Lung (tissue), 12 donors: Measurements from ENCODE around the gene RHBDL2. TPM values are rescaled to one million over a fixed set of nuclear protein-coding genes. Genes with fewer than 3 reads are reported as not detected.

Source experiments
- ATAC-seq: fragments of 200-7000 bp; cut with Tn5 transposase; one replicate; pipeline ENCODE4 v1.9.1; 2020; ENCODE audit warnings: moderate number of reproducible peaks; ENCODE audit not compliant: insufficient read depth, low FRiP score
- DNase-seq, 3 donors: peaks; one replicate each; pipeline ENCODE4 v3.0.0-alpha.2; 2013 to 2017
- H3K27ac ChIP-seq, 2 donors: one replicate each; pipeline ENCODE4 v1.5.1; 2013; ENCODE audit warnings: mild to moderate bottlenecking in 2 of 2, moderate library complexity in 2 of 2, control low read depth in 1 of 2, inconsistent platforms in 1 of 2, low read depth in 1 of 2, low read length in 1 of 2
- H3K27me3 ChIP-seq, 3 donors: one replicate each; pipeline ENCODE4 v1.5.1; 2013; ENCODE audit warnings: low read length in 2 of 3; ENCODE audit not compliant: control insufficient read depth in 3 of 3, insufficient read depth in 3 of 3
- H3K36me3 ChIP-seq, 4 donors: one replicate each; pipeline ENCODE4 v1.5.1; 2013; ENCODE audit warnings: low read length in 4 of 4, mild to moderate bottlenecking in 1 of 4, moderate library complexity in 1 of 4; ENCODE audit not compliant: control insufficient read depth in 4 of 4, insufficient read depth in 4 of 4
- H3K4me1 ChIP-seq, 5 donors: one replicate each; pipeline ENCODE4 v1.5.1; 2013; ENCODE audit warnings: low read length in 5 of 5, mild to moderate bottlenecking in 2 of 5, moderate library complexity in 1 of 5; ENCODE audit not compliant: control insufficient read depth in 5 of 5, insufficient read depth in 5 of 5
- H3K4me3 ChIP-seq: one replicate; pipeline ENCODE4 v1.5.1; 2013; ENCODE audit warnings: mild to moderate bottlenecking, control low read depth, moderate library complexity
- H3K9ac ChIP-seq, 2 donors: one replicate each; pipeline ENCODE4 v1.5.1; 2013; ENCODE audit warnings: low read length in 2 of 2, control low read depth in 1 of 2; ENCODE audit not compliant: insufficient read depth in 1 of 2
- H3K9me3 ChIP-seq, 4 donors: one replicate each; pipeline ENCODE4 v1.5.1; 2013; ENCODE audit warnings: low read length in 3 of 4, mild to moderate bottlenecking in 1 of 4, moderate library complexity in 1 of 4; ENCODE audit not compliant: control insufficient read depth in 4 of 4, insufficient read depth in 3 of 4
- WGBS, 2 donors: extraction: QIAGEN DNeasy Blood & Tissue Kit; methylation state at CpG; one replicate each; pipeline ENCODE4 v1.1.7; 2013; 5-methylcytosine and 5-hydroxymethylcytosine counted together
- polyA plus RNA-seq, 2 donors: library from polyadenylated mRNA; stranded (reverse); fragments of 200-250 nt; gene quantifications; one replicate each; pipeline ENCODE4 v1.2.1, GENCODE V29; 2013
- total RNA-seq, 2 donors: library from RNA; depleted of rRNA in 1 of 2; stranded (reverse); fragments of >200 nt in 1 of 2; gene quantifications; one replicate each; pipeline ENCODE4 v1.2.1, GENCODE V29; 2014 to 2021
- TF ChIP-seq, protein P1 (sequence below): IDR thresholded peaks from 2 replicates; pipeline ENCODE4 v1.5.1; 2012; ENCODE audit warnings: mild to moderate bottlenecking; ENCODE audit errors: control extremely low read depth, extremely low read depth
- donor health status: control.
- donor health status: control.
- donor health status: Bipolar disorder and iron deficiency.
- donor health status: healthy.
- donor health status: DM: yes; HTN: yes; CAD: no.

RHBDL2 gene
- total and polyA plus RNA-seq, 4 donors, result 0.97 to 3.3 (median 1.2) TPM

DNA sequence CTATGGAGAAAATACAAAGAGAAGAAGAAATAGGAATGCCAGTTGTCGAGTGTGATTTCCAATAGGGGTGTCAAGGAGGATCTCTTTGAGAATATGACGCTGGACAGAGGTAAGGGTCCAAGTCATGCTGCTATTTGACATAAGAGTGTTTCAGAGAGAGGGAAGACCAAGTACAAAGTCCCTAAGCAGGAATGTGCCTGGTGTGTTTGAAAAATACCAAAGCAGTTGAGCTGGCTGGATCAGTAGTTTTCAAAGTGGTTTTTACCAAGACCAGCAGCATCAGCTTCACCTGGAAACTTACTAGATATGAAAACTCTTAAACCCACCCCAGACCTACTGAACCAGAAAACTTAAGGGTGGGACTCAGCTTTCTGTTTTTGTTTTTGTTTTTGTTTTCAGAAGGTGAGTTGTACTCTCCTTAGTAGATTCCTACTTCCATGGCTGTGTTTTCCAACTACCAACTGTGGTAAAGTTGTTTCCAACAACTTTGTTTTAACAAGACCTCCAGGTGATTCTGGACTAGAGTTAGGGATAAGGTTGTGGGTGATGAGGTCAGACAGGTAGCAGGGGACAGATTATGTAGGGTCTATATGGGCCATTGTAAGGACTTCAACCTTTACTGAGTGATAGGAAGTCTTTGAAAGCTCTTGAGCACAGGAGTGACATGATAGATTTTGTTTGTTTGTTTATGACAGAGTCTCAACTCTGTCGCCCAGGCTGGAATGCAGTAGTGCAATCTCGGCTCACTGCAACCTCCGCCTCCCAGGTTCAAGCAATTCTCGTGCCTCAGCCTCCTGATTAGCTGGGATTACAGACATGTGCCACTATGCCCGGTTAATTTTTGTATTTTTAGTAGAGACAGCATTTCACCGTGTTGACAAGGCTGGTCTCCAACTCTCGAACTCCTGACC is 53.0 kb downstream of the RHBDL2 start:
- 88 to 92% methylated on average over 9 of the region's 9 CpGs for WGBS, 2 donors
- peaks cover 0 to 2% (median under 1%) of the 10 kb centered on the region in 4 donors for H3K36me3 ChIP-seq
- no peaks in the 10 kb centered on the region for H3K27me3 ChIP-seq
- no peak for DNase-seq
- no peak overlapping the region for H3K9ac ChIP-seq
- no peak overlapping the region for H3K27ac ChIP-seq
- no peak overlapping the region for H3K4me3 ChIP-seq
- H3K9me3 ChIP-seq, result no peaks in the 10 kb centered on the region
- no peak for ATAC-seq
- no peaks in the 10 kb centered on the region for H3K4me1 ChIP-seq
- TF ChIP-seq, protein P1, sequence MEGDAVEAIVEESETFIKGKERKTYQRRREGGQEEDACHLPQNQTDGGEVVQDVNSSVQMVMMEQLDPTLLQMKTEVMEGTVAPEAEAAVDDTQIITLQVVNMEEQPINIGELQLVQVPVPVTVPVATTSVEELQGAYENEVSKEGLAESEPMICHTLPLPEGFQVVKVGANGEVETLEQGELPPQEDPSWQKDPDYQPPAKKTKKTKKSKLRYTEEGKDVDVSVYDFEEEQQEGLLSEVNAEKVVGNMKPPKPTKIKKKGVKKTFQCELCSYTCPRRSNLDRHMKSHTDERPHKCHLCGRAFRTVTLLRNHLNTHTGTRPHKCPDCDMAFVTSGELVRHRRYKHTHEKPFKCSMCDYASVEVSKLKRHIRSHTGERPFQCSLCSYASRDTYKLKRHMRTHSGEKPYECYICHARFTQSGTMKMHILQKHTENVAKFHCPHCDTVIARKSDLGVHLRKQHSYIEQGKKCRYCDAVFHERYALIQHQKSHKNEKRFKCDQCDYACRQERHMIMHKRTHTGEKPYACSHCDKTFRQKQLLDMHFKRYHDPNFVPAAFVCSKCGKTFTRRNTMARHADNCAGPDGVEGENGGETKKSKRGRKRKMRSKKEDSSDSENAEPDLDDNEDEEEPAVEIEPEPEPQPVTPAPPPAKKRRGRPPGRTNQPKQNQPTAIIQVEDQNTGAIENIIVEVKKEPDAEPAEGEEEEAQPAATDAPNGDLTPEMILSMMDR, result no peak

DNA sequence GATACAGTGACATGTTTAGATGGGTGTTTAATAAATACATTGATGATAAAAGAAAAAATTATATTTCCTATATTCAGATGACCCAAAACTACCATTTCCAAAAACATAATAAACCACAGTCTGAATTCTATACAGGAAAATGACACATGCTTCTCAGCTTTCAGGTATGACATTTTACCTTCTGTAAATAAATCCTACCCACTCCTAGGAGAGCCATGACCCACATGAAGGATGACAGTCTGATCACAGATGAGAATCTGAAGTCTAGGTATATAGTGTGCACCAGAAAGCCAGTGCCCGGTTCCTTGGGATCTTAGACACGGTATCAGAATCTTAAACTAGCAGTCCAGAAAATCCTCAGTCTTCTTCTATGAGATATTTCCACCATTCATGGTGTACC is 56.5 kb downstream of the RHBDL2 start:
- Histone ChIP-seq H3K36me3 (no peaks in the 10 kb centered on the region), H3K9ac (no peak overlapping the region), H3K27ac (no peak overlapping the region), H3K4me3 (no peak overlapping the region), H3K4me1 (no peaks in the 10 kb centered on the region), H3K9me3 (no peaks in the 10 kb centered on the region), H3K27me3 (no peaks in the 10 kb centered on the region)
- TF ChIP-seq, protein P1, result no peak
- DNase-seq (no peak), ATAC-seq (no peak)
- 93 to 97% methylated on average over 2 of the region's 2 CpGs for WGBS, 2 donors

DNA sequence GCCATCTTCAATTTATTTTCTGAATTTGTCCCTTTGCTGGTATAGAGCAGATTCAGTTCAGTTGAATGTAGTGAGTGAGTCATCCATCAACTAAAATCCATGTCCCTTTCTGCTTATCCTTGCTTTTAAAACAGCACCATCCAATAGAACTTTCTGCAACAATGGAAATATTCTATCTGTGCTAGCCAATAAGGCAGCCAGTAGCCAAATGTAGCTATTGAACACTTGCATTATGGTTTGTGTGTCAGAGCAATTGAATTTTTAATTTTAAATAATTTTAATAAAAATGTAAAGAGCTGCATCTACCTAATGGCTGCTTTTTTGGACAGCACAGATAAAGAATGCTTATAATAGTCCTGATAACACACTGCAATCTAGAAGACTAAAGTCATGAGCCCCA is 60.1 kb downstream of the RHBDL2 start, which contains the start of gene GJA9:
GJA9 (minus strand) TSS at position 101 of the 400 bp plus-strand sequence. CDS start 5,489 bp downstream, outside the sequence.
- H3K4me3 ChIP-seq, result no peak within 1 kb of the TSS
- TF ChIP-seq, protein P1, result no peak
- H3K4me1 ChIP-seq, result no peaks in the 10 kb centered on the region
- no peaks in the 10 kb centered on the region for H3K9me3 ChIP-seq
- H3K27ac ChIP-seq, result no peak within 1 kb of the TSS
- no peak within 1 kb of the TSS for H3K9ac ChIP-seq
- ATAC-seq, result no peak
- no peaks in the 10 kb centered on the region for H3K27me3 ChIP-seq
- H3K36me3 ChIP-seq, result no peaks in the 10 kb centered on the region
- no peak for DNase-seq
